Astrocyte (in vitro differentiated cells and primary cell): ENCODE data around the gene RNF223. TPM values are rescaled to one million over a fixed set of nuclear protein-coding genes. Genes with fewer than 3 reads are reported as not detected.

Source experiments
- DNase-seq: peaks from one replicate; pipeline ENCODE4 v3.0.0-alpha.2; 2010; ENCODE audit warnings: low read depth
- FAIRE-seq: peaks from 2 replicates; lab custom pipeline; 2011; peaks lifted over from hg19 to GRCh38; lab: Jason Lieb, UNC
- H2AFZ ChIP-seq: 2 replicates; pipeline ENCODE4 v1.6.0; 2012; ENCODE audit warnings: low read depth, low read length, inconsistent platforms
- H3K27ac ChIP-seq: 2 replicates; pipeline ENCODE4 v1.5.1; 2011; ENCODE audit warnings: low read depth, low read length, inconsistent platforms
- H3K27me3 ChIP-seq: 2 replicates; pipeline ENCODE4 v1.6.0; 2011; ENCODE audit warnings: low read length, inconsistent platforms; ENCODE audit not compliant: insufficient read depth
- H3K36me3 ChIP-seq: 2 replicates; pipeline ENCODE4 v1.5.1; 2011; ENCODE audit warnings: low read length, inconsistent platforms; ENCODE audit not compliant: insufficient read depth
- H3K4me1 ChIP-seq: 2 replicates; pipeline ENCODE4 v1.5.1; 2011; ENCODE audit warnings: low read length, inconsistent platforms; ENCODE audit not compliant: insufficient read depth
- H3K4me2 ChIP-seq: 2 replicates; pipeline ENCODE4 v1.6.0; 2012; ENCODE audit warnings: low read length, inconsistent platforms
- H3K4me3 ChIP-seq: 2 replicates; pipeline ENCODE4 v1.5.1; 2011; ENCODE audit warnings: low read depth, mild to moderate bottlenecking, low read length, inconsistent platforms; ENCODE audit not compliant: insufficient read depth
- H3K79me2 ChIP-seq: 2 replicates; pipeline ENCODE4 v1.6.0; 2012; ENCODE audit warnings: mild to moderate bottlenecking, low read length, inconsistent platforms; ENCODE audit not compliant: insufficient read depth
- H3K9ac ChIP-seq: 2 replicates; pipeline ENCODE4 v1.6.0; 2012; ENCODE audit warnings: mild to moderate bottlenecking, low read length, inconsistent platforms
- H3K9me3 ChIP-seq: 2 replicates; pipeline ENCODE4 v1.5.1; 2012; ENCODE audit warnings: low read depth, mild to moderate bottlenecking, low read length, inconsistent platforms; ENCODE audit not compliant: insufficient read depth
- H4K20me1 ChIP-seq: 2 replicates; pipeline ENCODE4 v1.6.0; 2012; ENCODE audit warnings: low read length, inconsistent platforms; ENCODE audit not compliant: insufficient read depth
- H3K27ac Mint-ChIP-seq: one replicate; pipeline ENCODE4 v1.8.0; 2021; ENCODE audit warnings: mild to moderate bottlenecking, mixed read lengths; ENCODE audit not compliant: unreplicated experiment
- H3K27me3 Mint-ChIP-seq: one replicate; pipeline ENCODE4 v1.8.0; 2021; ENCODE audit warnings: low read depth, mixed read lengths; ENCODE audit not compliant: unreplicated experiment
- H3K36me3 Mint-ChIP-seq: one replicate; pipeline ENCODE4 v1.8.0; 2021; ENCODE audit warnings: low read depth, mixed read lengths; ENCODE audit not compliant: unreplicated experiment
- H3K4me1 Mint-ChIP-seq: one replicate; pipeline ENCODE4 v1.8.0; 2021; ENCODE audit warnings: low read depth, mixed read lengths; ENCODE audit not compliant: unreplicated experiment
- H3K4me3 Mint-ChIP-seq: one replicate; pipeline ENCODE4 v1.8.0; 2021; ENCODE audit warnings: mild to moderate bottlenecking, moderate library complexity, mixed read lengths; ENCODE audit not compliant: unreplicated experiment
- H3K9me3 Mint-ChIP-seq: one replicate; pipeline ENCODE4 v1.8.0; 2021; ENCODE audit warnings: mild to moderate bottlenecking, mixed read lengths; ENCODE audit not compliant: unreplicated experiment
- CTCF ChIP-seq: IDR thresholded peaks from 2 replicates; pipeline ENCODE4 v1.5.1; 2011; ENCODE audit warnings: low read depth, mild to moderate bottlenecking, inconsistent platforms, low read length, moderate library complexity; ENCODE audit not compliant: insufficient read depth
- EZH2 ChIP-seq: IDR thresholded peaks from 2 replicates; pipeline ENCODE4 v1.6.1; 2012; ENCODE audit warnings: mild to moderate bottlenecking, low read length, inconsistent platforms; ENCODE audit not compliant: insufficient read depth
- total RNA-seq: library from RNA; stranded (reverse); gene quantifications from 2 replicates; pipeline ENCODE4 v1.2.1, GENCODE V29; 2021

The RNF223 gene
- total RNA-seq, 1 donor from 2014 or later = 0.18 TPM

GRCh38 chr1:1021920-1022259 lies 52.2 kb downstream of the RNF223 start:
- Histone ChIP-seq H3K4me2 (peak overlapping the region; percentile 95), H3K27ac (peak overlapping the region; percentile 86), H3K9ac (peak overlapping the region; percentile 85), H4K20me1 (peaks cover 46% of the 10 kb centered on the region), H3K79me2 (peaks cover 59% of the 10 kb centered on the region), H3K4me1 (peaks cover 40% of the 10 kb centered on the region), H3K9me3 (no peaks in the 10 kb centered on the region), H3K4me3 (peak overlapping the region; percentile 62), H3K36me3 (no peaks in the 10 kb centered on the region), H3K27me3 (no peaks in the 10 kb centered on the region), H2AFZ (no peak overlapping the region)
- H3K27ac Mint-ChIP-seq = peak overlapping the region; percentile 81
- H3K4me3 Mint-ChIP-seq = peak overlapping the region; percentile 82
- TF ChIP-seq CTCF (no peak), EZH2 (no peak)
- peaks cover 25% of the 10 kb centered on the region for H3K4me1 Mint-ChIP-seq
- no peaks in the 10 kb centered on the region for H3K9me3 Mint-ChIP-seq
- peaks cover 3% of the 10 kb centered on the region for H3K36me3 Mint-ChIP-seq
- no peaks in the 10 kb centered on the region for H3K27me3 Mint-ChIP-seq
- no peak for FAIRE-seq
- DNase-seq = peak; percentile 77

- H3K27me3 ChIP-seq = no peaks in the 10 kb centered on the region
- no peak overlapping the region for H3K27ac Mint-ChIP-seq
- no peaks in the 10 kb centered on the region for H3K9me3 Mint-ChIP-seq
- TF ChIP-seq CTCF (no peak), EZH2 (no peak)
- peak overlapping the region; percentile 85 for H3K9ac ChIP-seq
- peaks cover 40% of the 10 kb centered on the region for H3K4me1 ChIP-seq
- H3K27ac ChIP-seq = peak overlapping the region; percentile 86
- H3K4me1 Mint-ChIP-seq = peaks cover 25% of the 10 kb centered on the region
- no peak for FAIRE-seq
- H3K36me3 Mint-ChIP-seq = peaks cover 3% of the 10 kb centered on the region
- H3K4me3 Mint-ChIP-seq = peak overlapping the region; percentile 82
- H3K9me3 ChIP-seq = no peaks in the 10 kb centered on the region
- peaks cover 40% of the 10 kb centered on the region for H4K20me1 ChIP-seq
- H2AFZ ChIP-seq = no peak overlapping the region
- no peaks in the 10 kb centered on the region for H3K27me3 Mint-ChIP-seq
- H3K79me2 ChIP-seq = peaks cover 53% of the 10 kb centered on the region
- peak overlapping the region; percentile 95 for H3K4me2 ChIP-seq
- DNase-seq = peak; percentile 73
- no peaks in the 10 kb centered on the region for H3K36me3 ChIP-seq
- peak overlapping the region; percentile 62 for H3K4me3 ChIP-seq
Measured at GRCh38 chr1:1021010-1021919, 52.8 kb downstream of the RNF223 start.

Other genes with a start within 250 kb of the RNF223 start
- 6.0 and 9.5 TPM in 2 replicates for gene SAMD11, start 150.4 kb downstream of the RNF223 start, total RNA-seq
- gene NOC2L, start 115.0 kb downstream of the RNF223 start, total RNA-seq = 83.7 and 91.4 TPM in 2 replicates
- 25.6 and 25.9 TPM in 2 replicates for gene KLHL17, start 113.7 kb downstream of the RNF223 start, total RNA-seq
- gene PLEKHN1, start 107.8 kb downstream of the RNF223 start, total RNA-seq = 2.1 and 2.4 TPM in 2 replicates
- gene PERM1, start 92.2 kb downstream of the RNF223 start, total RNA-seq = 0.20 TPM in 1 of 2 replicates, not detected in the other
- 149 and 169 TPM in 2 replicates for gene HES4, start 74.2 kb downstream of the RNF223 start, total RNA-seq
- gene ISG15, start 60.8 kb downstream of the RNF223 start, total RNA-seq = 1,830 and 1,896 TPM in 2 replicates
- 589 and 603 TPM in 2 replicates for gene AGRN, start 54.2 kb downstream of the RNF223 start, total RNA-seq
- gene C1orf159, start 41.8 kb upstream of the RNF223 start, total RNA-seq = 10.6 and 13.9 TPM in 2 replicates
- not detected in 2 replicates for gene TTLL10, start 99.6 kb upstream of the RNF223 start, total RNA-seq
- 0.65 and 0.66 TPM in 2 replicates for gene TNFRSF18, start 132.3 kb upstream of the RNF223 start, total RNA-seq
- gene TNFRSF4, start 139.8 kb upstream of the RNF223 start, total RNA-seq = 0.34 and 0.41 TPM in 2 replicates
- gene SDF4, start 157.7 kb upstream of the RNF223 start, total RNA-seq = 175 and 180 TPM in 2 replicates
- gene B3GALT6, start 157.9 kb upstream of the RNF223 start, total RNA-seq = 22.4 and 27.5 TPM in 2 replicates
- 3.9 and 4.7 TPM in 2 replicates for gene C1QTNF12, start 172.4 kb upstream of the RNF223 start, total RNA-seq
- 58.7 and 67.4 TPM in 2 replicates for gene UBE2J2, start 199.5 kb upstream of the RNF223 start, total RNA-seq
- 4.4 and 5.0 TPM in 2 replicates for gene SCNN1D, start 206.1 kb upstream of the RNF223 start, total RNA-seq
- gene ACAP3, start 233.6 kb upstream of the RNF223 start, total RNA-seq = 60.2 and 64.0 TPM in 2 replicates
- gene PUSL1, start 234.3 kb upstream of the RNF223 start, total RNA-seq = 28.0 and 29.4 TPM in 2 replicates